Liver (tissue), 9 donors: Measurements from ENCODE around the gene MAPRE2. TPM values are rescaled to one million over a fixed set of nuclear protein-coding genes. Genes with fewer than 3 reads are reported as not detected.
A peak's percentile ranks its signal among the peaks of the same experiment; 100 is the strongest.

Experiments
- DNase-seq: peaks from one replicate; pipeline ENCODE4 v3.0.0-alpha.2; 2017; ENCODE audit warnings: low spot score
- H3K27ac ChIP-seq, 2 donors: one replicate each; pipeline ENCODE4 v1.7.0; 2013; ENCODE audit warnings: inconsistent platforms in 2 of 2, low read length in 2 of 2, control low read depth in 1 of 2, low read depth in 1 of 2, mild to moderate bottlenecking in 1 of 2
- H3K27me3 ChIP-seq, 4 donors: one replicate each; pipeline versions ENCODE4 v1.6.1 to v1.7.0; 2013; ENCODE audit warnings: low read length in 3 of 4, inconsistent platforms in 1 of 4, mild to moderate bottlenecking in 1 of 4, moderate library complexity in 1 of 4; ENCODE audit not compliant: control insufficient read depth in 4 of 4, insufficient read depth in 4 of 4
- H3K36me3 ChIP-seq, 4 donors: one replicate each; pipeline versions ENCODE4 v1.6.1 to v1.7.0; 2013; ENCODE audit warnings: low read length in 3 of 4, mild to moderate bottlenecking in 3 of 4, low read depth in 1 of 4, moderate library complexity in 1 of 4; ENCODE audit not compliant: control insufficient read depth in 4 of 4, insufficient read depth in 3 of 4
- H3K4me1 ChIP-seq, 4 donors: one replicate each; pipeline versions ENCODE4 v1.6.1 to v1.7.0; 2013; ENCODE audit warnings: low read length in 3 of 4, mild to moderate bottlenecking in 3 of 4, moderate library complexity in 1 of 4; ENCODE audit not compliant: control insufficient read depth in 4 of 4, insufficient read depth in 4 of 4
- H3K4me3 ChIP-seq, 3 donors: one replicate each; pipeline versions ENCODE4 v1.6.1 to v1.7.0; 2013; ENCODE audit warnings: low read length in 3 of 3, control low read depth in 1 of 3, low read depth in 1 of 3, mild to moderate bottlenecking in 1 of 3
- H3K9ac ChIP-seq, 2 donors: one replicate each; pipeline ENCODE4 v1.7.0; 2013; ENCODE audit warnings: low read length in 2 of 2, mild to moderate bottlenecking in 2 of 2, moderate library complexity in 2 of 2, control low read depth in 1 of 2, low read depth in 1 of 2
- H3K9me3 ChIP-seq, 4 donors: one replicate each; pipeline versions ENCODE4 v1.6.1 to v1.7.0; 2013; ENCODE audit warnings: low read length in 3 of 4; ENCODE audit not compliant: control insufficient read depth in 4 of 4
- EGR1 ChIP-seq, 2 donors: IDR thresholded peaks; 2 replicates each; pipeline ENCODE4 v1.6.1; 2016 to 2018; ENCODE audit warnings: antibody characterized with exemption in 2 of 2, low read depth in 2 of 2
- FOXA1 ChIP-seq: IDR thresholded peaks from 2 replicates; pipeline ENCODE4 v1.6.1; 2016; ENCODE audit warnings: antibody characterized with exemption
- FOXA2 ChIP-seq: IDR thresholded peaks from 2 replicates; pipeline ENCODE4 v1.6.1; 2016; ENCODE audit warnings: antibody characterized with exemption
- GABPA ChIP-seq, 2 donors: IDR thresholded peaks in 1 of 2; conservative IDR thresholded peaks in 1 of 2; 2 replicates each; pipeline ENCODE4 v1.6.1; 2016; ENCODE audit warnings: antibody characterized with exemption in 2 of 2, mild to moderate bottlenecking in 1 of 2, moderate library complexity in 1 of 2
- HNF4A ChIP-seq, 2 donors: conservative IDR thresholded peaks; 2 replicates each; pipeline ENCODE4 v1.6.1; 2016; ENCODE audit warnings: antibody characterized with exemption in 2 of 2, mild to moderate bottlenecking in 2 of 2
- HNF4G ChIP-seq: IDR thresholded peaks from 2 replicates; pipeline ENCODE4 v1.6.1; 2016; ENCODE audit warnings: antibody characterized with exemption
- JUND ChIP-seq, 2 donors: IDR thresholded peaks; 2 replicates each; pipeline ENCODE4 v1.6.1; 2016; ENCODE audit warnings: antibody characterized with exemption in 2 of 2
- NR2F2 ChIP-seq: IDR thresholded peaks from 2 replicates; pipeline ENCODE4 v1.6.1; 2016; ENCODE audit warnings: antibody characterized with exemption
- RAD21 ChIP-seq, 2 donors: IDR thresholded peaks; 2 replicates each; pipeline ENCODE4 v1.6.1; 2016; ENCODE audit warnings: antibody characterized with exemption in 2 of 2, mild to moderate bottlenecking in 2 of 2
- RXRA ChIP-seq, 2 donors: IDR thresholded peaks; 2 replicates each; pipeline ENCODE4 v1.6.1; 2017 to 2018; ENCODE audit warnings: antibody characterized with exemption in 2 of 2, mild to moderate bottlenecking in 1 of 2
- SP1 ChIP-seq: IDR thresholded peaks from 2 replicates; pipeline ENCODE4 v1.6.1; 2018; ENCODE audit warnings: antibody characterized with exemption, mild to moderate bottlenecking
- TAF1 ChIP-seq: conservative IDR thresholded peaks from 2 replicates; pipeline ENCODE4 v1.6.1; 2016; ENCODE audit warnings: antibody characterized with exemption, mild to moderate bottlenecking
- YY1 ChIP-seq: IDR thresholded peaks from 2 replicates; pipeline ENCODE4 v1.6.1; 2016; ENCODE audit warnings: antibody characterized with exemption, mild to moderate bottlenecking
- WGBS: extraction: QIAGEN DNeasy Blood & Tissue Kit; methylation state at CpG from one replicate; pipeline ENCODE4 v1.1.7; 2013; 5-methylcytosine and 5-hydroxymethylcytosine counted together
- polyA plus RNA-seq, 2 donors: library from polyadenylated mRNA; stranded (reverse) in 1 of 2; unstranded in 1 of 2; fragments of 200-250 nt in 1 of 2; fragments of >200 nt in 1 of 2; fragmentation: Nextera tagmentation in 1 of 2; extraction: Ambion mirVana in 1 of 2; gene quantifications; one replicate each; pipeline versions ENCODE4 v1.2.1 to v1.2.3, GENCODE V29; 2013 to 2015
- total RNA-seq, 2 donors: library from RNA; depleted of rRNA; stranded (reverse); fragments of >200 nt; gene quantifications; one replicate each; pipeline ENCODE4 v1.2.3, GENCODE V29; 2014
- TF ChIP-seq, protein P1 (sequence below): IDR thresholded peaks from 2 replicates; pipeline ENCODE4 v1.6.1; 2016; ENCODE audit warnings: antibody characterized with exemption, mild to moderate bottlenecking
- TF ChIP-seq, protein P2 (sequence below): IDR thresholded peaks from 2 replicates; pipeline ENCODE4 v1.6.1; 2016; ENCODE audit warnings: antibody characterized with exemption
- TF ChIP-seq, protein P3 (sequence below): IDR thresholded peaks from 2 replicates; pipeline ENCODE4 v1.6.1; 2016; ENCODE audit warnings: antibody characterized with exemption
- TF ChIP-seq, protein P4 (sequence below): IDR thresholded peaks from 2 replicates; pipeline ENCODE4 v1.6.1; 2016; ENCODE audit warnings: antibody characterized with exemption
- TF ChIP-seq, protein P5 (sequence below): fragments of 150-350 bp; IDR thresholded peaks from 2 replicates; pipeline ENCODE4 v1.5.1; 2017; ENCODE audit warnings: improper control_type of control experiment, low read depth, low read length; ENCODE audit not compliant: missing input control
- donor health status: healthy.
- donor health status: healthy.
- donor health status: healthy.
- donor health status: healthy.
- donor health status: healthy.

Gene MAPRE2
- total and polyA plus RNA-seq, 4 donors = 7.9 to 12.8 (median 11.0) TPM

DNA sequence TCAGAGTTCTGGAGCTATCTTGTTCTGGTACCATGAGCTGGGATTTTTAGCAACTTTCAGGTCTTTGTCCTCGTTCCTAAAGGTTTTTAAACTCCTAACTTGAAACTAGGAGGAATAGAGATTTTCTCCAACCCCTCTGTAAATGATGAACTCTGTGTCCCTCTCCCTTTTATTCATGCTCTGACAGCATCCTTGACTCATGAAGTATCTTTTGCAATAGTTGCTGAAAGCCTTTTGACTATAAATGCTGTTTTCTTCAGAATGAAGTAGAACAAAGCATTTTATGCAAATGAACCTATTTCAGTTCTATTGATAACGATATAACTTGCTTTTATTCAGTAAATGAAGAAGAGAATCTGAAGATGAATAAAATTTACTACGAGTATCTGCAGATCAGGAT, 17.0 kb upstream of the MAPRE2 start:
- H3K36me3 ChIP-seq = no peaks in the 10 kb centered on the region
- no peak for TF ChIP-seq EGR1 (IDR thresholded peaks at IDR 0.05; ENCODE audit: low read depth in 2 of 2)
- TF ChIP-seq TAF1 = no peak
- no peak for TF ChIP-seq FOXA2
- TF ChIP-seq GABPA (IDR thresholded peaks at IDR 0.05 in 1 of 2, conservative IDR thresholded peaks at IDR 0.05 in 1 of 2) = no peak
- no peak for TF ChIP-seq RAD21 (IDR thresholded peaks at IDR 0.05)
- TF ChIP-seq HNF4G = no peak
- H3K4me1 ChIP-seq = peaks cover under 1 to 11% (median 3%) of the 10 kb centered on the region in 4 donors
- H3K27me3 ChIP-seq = no peaks in the 10 kb centered on the region
- H3K9me3 ChIP-seq = no peaks in the 10 kb centered on the region
- 88% methylated on average over 3 of the region's 3 CpGs for WGBS
- no peak for DNase-seq
- no peak overlapping the region for H3K4me3 ChIP-seq
- no peak overlapping the region for H3K9ac ChIP-seq
- H3K27ac ChIP-seq = no peak overlapping the region

DNA sequence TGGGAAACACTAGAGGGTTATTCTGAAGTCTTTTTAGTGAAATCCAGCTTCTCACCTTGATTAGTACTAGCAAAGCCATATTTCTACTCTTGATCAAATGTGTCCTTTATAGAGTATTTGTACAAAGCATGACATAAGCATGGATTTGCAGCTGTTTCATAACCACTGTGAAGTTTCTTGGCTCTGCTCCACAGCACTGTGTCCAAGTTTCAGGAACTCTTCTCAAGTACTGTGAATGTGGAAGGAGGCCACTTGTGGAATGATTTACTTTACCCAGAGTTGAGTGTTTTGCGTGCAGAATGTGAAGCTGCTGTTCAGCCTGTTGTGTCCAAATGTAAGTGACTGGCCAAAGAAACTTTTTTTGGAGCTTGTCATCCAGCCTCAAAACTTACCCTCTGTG, 16.2 kb upstream of the MAPRE2 start:
- 22% methylated on average over 1 of the region's 1 CpG for WGBS
- DNase-seq = no peak

More for the DNA sequence above, 16.2 kb upstream of the MAPRE2 start:
- Histone ChIP-seq H3K27ac (peak overlapping the region; percentile 25 to 27), H3K27me3 (no peaks in the 10 kb centered on the region), H3K9me3 (no peaks in the 10 kb centered on the region), H3K36me3 (no peaks in the 10 kb centered on the region), H3K4me3 (no peak overlapping the region), H3K4me1 (peaks cover 2 to 16% (median 5%) of the 10 kb centered on the region in 4 donors), H3K9ac (no peak overlapping the region)
- TF ChIP-seq TAF1 (no peak), YY1 (no peak), HNF4A (conservative IDR thresholded peaks at IDR 0.05) (peak; percentile 30 to 34), FOXA1 (no peak), HNF4G (no peak), FOXA2 (no peak), SP1 (peak; percentile 38), JUND (IDR thresholded peaks at IDR 0.05) (peak; percentile 60 to 63), GABPA (IDR thresholded peaks at IDR 0.05 in 1 of 2, conservative IDR thresholded peaks at IDR 0.05 in 1 of 2) (peak in 1 of 2 donors; percentile 18), NR2F2 (peak; percentile 22), RXRA (IDR thresholded peaks at IDR 0.05) (peak; percentile 30 to 51), EGR1 (IDR thresholded peaks at IDR 0.05; ENCODE audit: low read depth in 2 of 2) (no peak), RAD21 (IDR thresholded peaks at IDR 0.05) (peak; percentile 49 to 66)
- TF ChIP-seq, protein P1, sequence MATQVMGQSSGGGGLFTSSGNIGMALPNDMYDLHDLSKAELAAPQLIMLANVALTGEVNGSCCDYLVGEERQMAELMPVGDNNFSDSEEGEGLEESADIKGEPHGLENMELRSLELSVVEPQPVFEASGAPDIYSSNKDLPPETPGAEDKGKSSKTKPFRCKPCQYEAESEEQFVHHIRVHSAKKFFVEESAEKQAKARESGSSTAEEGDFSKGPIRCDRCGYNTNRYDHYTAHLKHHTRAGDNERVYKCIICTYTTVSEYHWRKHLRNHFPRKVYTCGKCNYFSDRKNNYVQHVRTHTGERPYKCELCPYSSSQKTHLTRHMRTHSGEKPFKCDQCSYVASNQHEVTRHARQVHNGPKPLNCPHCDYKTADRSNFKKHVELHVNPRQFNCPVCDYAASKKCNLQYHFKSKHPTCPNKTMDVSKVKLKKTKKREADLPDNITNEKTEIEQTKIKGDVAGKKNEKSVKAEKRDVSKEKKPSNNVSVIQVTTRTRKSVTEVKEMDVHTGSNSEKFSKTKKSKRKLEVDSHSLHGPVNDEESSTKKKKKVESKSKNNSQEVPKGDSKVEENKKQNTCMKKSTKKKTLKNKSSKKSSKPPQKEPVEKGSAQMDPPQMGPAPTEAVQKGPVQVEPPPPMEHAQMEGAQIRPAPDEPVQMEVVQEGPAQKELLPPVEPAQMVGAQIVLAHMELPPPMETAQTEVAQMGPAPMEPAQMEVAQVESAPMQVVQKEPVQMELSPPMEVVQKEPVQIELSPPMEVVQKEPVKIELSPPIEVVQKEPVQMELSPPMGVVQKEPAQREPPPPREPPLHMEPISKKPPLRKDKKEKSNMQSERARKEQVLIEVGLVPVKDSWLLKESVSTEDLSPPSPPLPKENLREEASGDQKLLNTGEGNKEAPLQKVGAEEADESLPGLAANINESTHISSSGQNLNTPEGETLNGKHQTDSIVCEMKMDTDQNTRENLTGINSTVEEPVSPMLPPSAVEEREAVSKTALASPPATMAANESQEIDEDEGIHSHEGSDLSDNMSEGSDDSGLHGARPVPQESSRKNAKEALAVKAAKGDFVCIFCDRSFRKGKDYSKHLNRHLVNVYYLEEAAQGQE = peak; percentile 28
- TF ChIP-seq, protein P2, sequence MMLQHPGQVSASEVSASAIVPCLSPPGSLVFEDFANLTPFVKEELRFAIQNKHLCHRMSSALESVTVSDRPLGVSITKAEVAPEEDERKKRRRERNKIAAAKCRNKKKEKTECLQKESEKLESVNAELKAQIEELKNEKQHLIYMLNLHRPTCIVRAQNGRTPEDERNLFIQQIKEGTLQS = peak; percentile 45
- TF ChIP-seq, protein P3, sequence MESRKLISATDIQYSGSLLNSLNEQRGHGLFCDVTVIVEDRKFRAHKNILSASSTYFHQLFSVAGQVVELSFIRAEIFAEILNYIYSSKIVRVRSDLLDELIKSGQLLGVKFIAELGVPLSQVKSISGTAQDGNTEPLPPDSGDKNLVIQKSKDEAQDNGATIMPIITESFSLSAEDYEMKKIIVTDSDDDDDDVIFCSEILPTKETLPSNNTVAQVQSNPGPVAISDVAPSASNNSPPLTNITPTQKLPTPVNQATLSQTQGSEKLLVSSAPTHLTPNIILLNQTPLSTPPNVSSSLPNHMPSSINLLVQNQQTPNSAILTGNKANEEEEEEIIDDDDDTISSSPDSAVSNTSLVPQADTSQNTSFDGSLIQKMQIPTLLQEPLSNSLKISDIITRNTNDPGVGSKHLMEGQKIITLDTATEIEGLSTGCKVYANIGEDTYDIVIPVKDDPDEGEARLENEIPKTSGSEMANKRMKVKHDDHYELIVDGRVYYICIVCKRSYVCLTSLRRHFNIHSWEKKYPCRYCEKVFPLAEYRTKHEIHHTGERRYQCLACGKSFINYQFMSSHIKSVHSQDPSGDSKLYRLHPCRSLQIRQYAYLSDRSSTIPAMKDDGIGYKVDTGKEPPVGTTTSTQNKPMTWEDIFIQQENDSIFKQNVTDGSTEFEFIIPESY = peak; percentile 21
- TF ChIP-seq, protein P4, sequence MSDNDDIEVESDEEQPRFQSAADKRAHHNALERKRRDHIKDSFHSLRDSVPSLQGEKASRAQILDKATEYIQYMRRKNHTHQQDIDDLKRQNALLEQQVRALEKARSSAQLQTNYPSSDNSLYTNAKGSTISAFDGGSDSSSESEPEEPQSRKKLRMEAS = peak; percentile 40
- TF ChIP-seq, protein P5, sequence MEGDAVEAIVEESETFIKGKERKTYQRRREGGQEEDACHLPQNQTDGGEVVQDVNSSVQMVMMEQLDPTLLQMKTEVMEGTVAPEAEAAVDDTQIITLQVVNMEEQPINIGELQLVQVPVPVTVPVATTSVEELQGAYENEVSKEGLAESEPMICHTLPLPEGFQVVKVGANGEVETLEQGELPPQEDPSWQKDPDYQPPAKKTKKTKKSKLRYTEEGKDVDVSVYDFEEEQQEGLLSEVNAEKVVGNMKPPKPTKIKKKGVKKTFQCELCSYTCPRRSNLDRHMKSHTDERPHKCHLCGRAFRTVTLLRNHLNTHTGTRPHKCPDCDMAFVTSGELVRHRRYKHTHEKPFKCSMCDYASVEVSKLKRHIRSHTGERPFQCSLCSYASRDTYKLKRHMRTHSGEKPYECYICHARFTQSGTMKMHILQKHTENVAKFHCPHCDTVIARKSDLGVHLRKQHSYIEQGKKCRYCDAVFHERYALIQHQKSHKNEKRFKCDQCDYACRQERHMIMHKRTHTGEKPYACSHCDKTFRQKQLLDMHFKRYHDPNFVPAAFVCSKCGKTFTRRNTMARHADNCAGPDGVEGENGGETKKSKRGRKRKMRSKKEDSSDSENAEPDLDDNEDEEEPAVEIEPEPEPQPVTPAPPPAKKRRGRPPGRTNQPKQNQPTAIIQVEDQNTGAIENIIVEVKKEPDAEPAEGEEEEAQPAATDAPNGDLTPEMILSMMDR = no peak
